ENCODE measurements around the gene CNTN4.

- TF ChIP-seq CTCF (IDR thresholded peaks at IDR 0.05) (no peak), EZH2 (IDR thresholded peaks at IDR 0.05) (no peak)
These were observed 608.2 kb downstream of the CNTN4 start for GRCh38 chr3:2706836-2707210.
